ENCODE data around the gene TNFSF13. TPM values are rescaled to one million over a fixed set of nuclear protein-coding genes. Genes with fewer than 3 reads are reported as not detected.

The TNFSF13 gene
- total RNA-seq, 2 experiments from 2014 or later = 4.0 to 6.9 TPM

GRCh38 chr17:7553356-7553755, 5.2 kb upstream of the TNFSF13 start:
- Mint-ChIP-seq H3K4me3 (peak overlapping the region; percentile 21), H3K27me3 (no peaks in the 10 kb centered on the region), H3K36me3 (ENCODE audit: low read depth) (peaks cover 1% of the 10 kb centered on the region), H3K9me3 (no peaks in the 10 kb centered on the region), H3K4me1 (ENCODE audit: low read depth) (peaks cover 70% of the 10 kb centered on the region), H3K27ac (peak overlapping the region; percentile 87)
- ATAC-seq (no peak), DNase-seq (no peak)
- ChIA-PET CTCF (interaction anchor here (1.1 to 3.0 kb wide), 4 partner anchors 12 to 39 kb away, joined by 3 to 27 read pairs (median 6); no protein-coding TSS in a partner anchor), POLR2A (interaction anchor here (0.7 to 2.9 kb wide), 6 partner anchors 8 to 69 kb away, joined by 3 to 16 read pairs (median 8); partner anchors contain the start of genes POLR2A and SENP3)
- TF ChIP-seq, protein P1, sequence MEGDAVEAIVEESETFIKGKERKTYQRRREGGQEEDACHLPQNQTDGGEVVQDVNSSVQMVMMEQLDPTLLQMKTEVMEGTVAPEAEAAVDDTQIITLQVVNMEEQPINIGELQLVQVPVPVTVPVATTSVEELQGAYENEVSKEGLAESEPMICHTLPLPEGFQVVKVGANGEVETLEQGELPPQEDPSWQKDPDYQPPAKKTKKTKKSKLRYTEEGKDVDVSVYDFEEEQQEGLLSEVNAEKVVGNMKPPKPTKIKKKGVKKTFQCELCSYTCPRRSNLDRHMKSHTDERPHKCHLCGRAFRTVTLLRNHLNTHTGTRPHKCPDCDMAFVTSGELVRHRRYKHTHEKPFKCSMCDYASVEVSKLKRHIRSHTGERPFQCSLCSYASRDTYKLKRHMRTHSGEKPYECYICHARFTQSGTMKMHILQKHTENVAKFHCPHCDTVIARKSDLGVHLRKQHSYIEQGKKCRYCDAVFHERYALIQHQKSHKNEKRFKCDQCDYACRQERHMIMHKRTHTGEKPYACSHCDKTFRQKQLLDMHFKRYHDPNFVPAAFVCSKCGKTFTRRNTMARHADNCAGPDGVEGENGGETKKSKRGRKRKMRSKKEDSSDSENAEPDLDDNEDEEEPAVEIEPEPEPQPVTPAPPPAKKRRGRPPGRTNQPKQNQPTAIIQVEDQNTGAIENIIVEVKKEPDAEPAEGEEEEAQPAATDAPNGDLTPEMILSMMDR (IDR thresholded peaks at IDR 0.05) = no peak
- intact Hi-C loops (cut with micrococcal nuclease) = no loop called here

DNA sequence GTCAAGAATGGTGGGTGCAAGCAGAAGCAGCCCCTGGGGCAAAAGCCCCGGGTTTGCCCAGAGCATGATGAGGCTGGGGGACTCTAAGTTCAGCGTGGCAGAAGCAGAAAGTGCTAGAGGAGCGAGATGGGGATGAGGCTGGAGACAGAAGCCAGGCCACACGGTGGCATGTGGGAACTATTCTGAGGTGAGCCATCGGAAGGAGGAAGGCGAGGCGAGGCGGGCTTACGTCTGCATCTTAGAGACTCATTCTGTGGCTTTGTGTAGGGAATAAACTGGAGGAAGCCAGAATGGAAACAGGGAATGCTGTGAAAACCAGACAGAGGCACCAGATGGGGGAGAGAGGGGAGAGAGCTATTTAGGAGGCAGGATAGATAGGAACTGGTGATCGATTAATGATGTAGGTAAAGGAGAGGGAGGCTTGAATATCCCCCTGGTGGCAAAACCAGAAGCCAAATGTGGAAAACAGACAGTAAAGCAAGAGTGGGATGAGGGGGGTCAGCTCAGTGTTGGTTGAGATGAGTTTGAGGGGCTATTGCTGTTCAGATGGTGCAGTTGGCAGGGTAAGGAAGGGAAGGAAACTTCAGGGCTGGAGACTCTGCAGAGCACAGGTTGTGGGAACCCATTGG, 3.1 kb upstream of the TNFSF13 start:
- ChIA-PET POLR2A (interaction anchor here (0.7 kb wide), 1 partner anchor 17 kb away, joined by 3 read pairs; no protein-coding TSS in a partner anchor), CTCF (interaction anchor here (1.0 to 7.9 kb wide), 2 partner anchors 34 to 41 kb away, joined by 4 to 186 read pairs; no protein-coding TSS in a partner anchor)
- no peak overlapping the region for H3K4me3 Mint-ChIP-seq
- intact Hi-C loops (cut with micrococcal nuclease) = no loop called here
- H3K9me3 Mint-ChIP-seq = no peaks in the 10 kb centered on the region
- H3K27ac Mint-ChIP-seq = no peak overlapping the region
- ATAC-seq = no peak
- TF ChIP-seq, protein P1 (IDR thresholded peaks at IDR 0.05) = peak; percentile 8
- H3K4me1 Mint-ChIP-seq (ENCODE audit: low read depth) = peaks cover 74% of the 10 kb centered on the region
- no peaks in the 10 kb centered on the region for H3K27me3 Mint-ChIP-seq
- peaks cover 7% of the 10 kb centered on the region for H3K36me3 Mint-ChIP-seq (ENCODE audit: low read depth)
- DNase-seq = no peak

GRCh38 chr17:7556627-7557026, 1.9 kb upstream of the TNFSF13 start:
- ATAC-seq = no peak
- H3K36me3 Mint-ChIP-seq (ENCODE audit: low read depth) = peaks cover 8% of the 10 kb centered on the region
- DNase-seq = peak; percentile 0
- H3K27me3 Mint-ChIP-seq = no peaks in the 10 kb centered on the region
- POLR2A ChIA-PET = interaction anchor here (1.0 to 2.8 kb wide), 5 partner anchors 23 to 71 kb away, joined by 3 to 19 read pairs (median 5); partner anchors contain the start of genes CD68 and POLR2A
- no peak overlapping the region for H3K27ac Mint-ChIP-seq
- intact Hi-C loops (cut with micrococcal nuclease) = no loop called here
- CTCF ChIA-PET = interaction anchor here (6.3 to 7.9 kb wide), 2 partner anchors 34 to 42 kb away, joined by 165 to 186 read pairs; no protein-coding TSS in a partner anchor
- peaks cover 68% of the 10 kb centered on the region for H3K4me1 Mint-ChIP-seq (ENCODE audit: low read depth)
- no peak overlapping the region for H3K4me3 Mint-ChIP-seq
- no peaks in the 10 kb centered on the region for H3K9me3 Mint-ChIP-seq
- TF ChIP-seq, protein P1 (IDR thresholded peaks at IDR 0.05) = no peak

DNA sequence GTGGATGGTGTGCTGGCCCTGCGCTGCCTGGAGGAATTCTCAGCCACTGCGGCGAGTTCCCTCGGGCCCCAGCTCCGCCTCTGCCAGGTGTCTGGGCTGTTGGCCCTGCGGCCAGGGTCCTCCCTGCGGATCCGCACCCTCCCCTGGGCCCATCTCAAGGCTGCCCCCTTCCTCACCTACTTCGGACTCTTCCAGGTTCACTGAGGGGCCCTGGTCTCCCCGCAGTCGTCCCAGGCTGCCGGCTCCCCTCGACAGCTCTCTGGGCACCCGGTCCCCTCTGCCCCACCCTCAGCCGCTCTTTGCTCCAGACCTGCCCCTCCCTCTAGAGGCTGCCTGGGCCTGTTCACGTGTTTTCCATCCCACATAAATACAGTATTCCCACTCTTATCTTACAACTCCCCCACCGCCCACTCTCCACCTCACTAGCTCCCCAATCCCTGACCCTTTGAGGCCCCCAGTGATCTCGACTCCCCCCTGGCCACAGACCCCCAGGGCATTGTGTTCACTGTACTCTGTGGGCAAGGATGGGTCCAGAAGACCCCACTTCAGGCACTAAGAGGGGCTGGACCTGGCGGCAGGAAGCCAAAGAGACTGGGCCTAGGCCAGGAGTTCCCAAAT, 1.3 kb upstream of the TNFSF13 start:
- H3K27ac Mint-ChIP-seq = no peak overlapping the region
- TF ChIP-seq, protein P1 (IDR thresholded peaks at IDR 0.05) = no peak
- DNase-seq (peak; percentile 1), ATAC-seq (no peak)
- H3K27me3 Mint-ChIP-seq = no peaks in the 10 kb centered on the region
- H3K4me1 Mint-ChIP-seq (ENCODE audit: low read depth) = peaks cover 61% of the 10 kb centered on the region
- H3K36me3 Mint-ChIP-seq (ENCODE audit: low read depth) = peaks cover 6% of the 10 kb centered on the region
- no peak overlapping the region for H3K4me3 Mint-ChIP-seq
- POLR2A ChIA-PET = interaction anchor here (0.9 to 2.8 kb wide), 9 partner anchors 8 to 71 kb away, joined by 3 to 19 read pairs (median 4); partner anchors contain the start of genes CD68, POLR2A, SOX15 and TNFSF12
- no peaks in the 10 kb centered on the region for H3K9me3 Mint-ChIP-seq
- intact Hi-C loops (cut with micrococcal nuclease) = no loop called here
- CTCF ChIA-PET = interaction anchor here (1.4 to 7.9 kb wide), 5 partner anchors 8 to 204 kb away, joined by 3 to 186 read pairs (median 7); partner anchors contain the start of gene TNFSF12

All from activated CD8-positive, alpha-beta T cell treated with anti-CD3 and anti-CD28 coated beads for 36 hours (primary cell).